M059J (cell line): Measurements from ENCODE around the gene GYG2. TPM values are rescaled to one million over a fixed set of nuclear protein-coding genes. Genes with fewer than 3 reads are reported as not detected.
"Not testable (repeated sequence)": the region's sequence is repeated elsewhere in the genome, so short reads cannot be mapped to it uniquely, and the experiment has no call there.

Experiments used
- DNase-seq: peaks from one replicate; pipeline ENCODE4 v3.0.0-alpha.2; 2012; ENCODE audit warnings: low read depth
- total RNA-seq: library from RNA; depleted of rRNA; stranded (reverse); fragments of >200 nt; shearing (Covaris generic); gene quantifications from 2 replicates; pipeline ENCODE4 v1.2.3, GENCODE V29; 2014; rRNA removed

GYG2 gene
- total RNA-seq, 1 experiment from 2014 or later, result 5.2 TPM

GRCh38 chrX:2902841-2903240 is 74.1 kb downstream of the GYG2 start:
- no peak for DNase-seq

- no peak for DNase-seq
These were observed 74.6 kb downstream of the GYG2 start for GRCh38 chrX:2903366-2903765.

GRCh38 chrX:2907295-2907694 is 78.6 kb downstream of the GYG2 start:
- DNase-seq, result no peak

- no peak for DNase-seq
These were observed 79.5 kb downstream of the GYG2 start for GRCh38 chrX:2908125-2908685.

GRCh38 chrX:2910109-2910508 is 81.4 kb downstream of the GYG2 start:
- DNase-seq, result no peak

GRCh38 chrX:2913118-2913517 is 84.4 kb downstream of the GYG2 start:
- no peak for DNase-seq

GRCh38 chrX:2917767-2918166 is 89.0 kb downstream of the GYG2 start:
- DNase-seq, result no peak

- DNase-seq, result no peak
These were observed 92.5 kb downstream of the GYG2 start for GRCh38 chrX:2921193-2921592.

- DNase-seq, result no peak
These were observed 93.0 kb downstream of the GYG2 start for GRCh38 chrX:2921750-2922149.

GRCh38 chrX:2924151-2924550 is 95.4 kb downstream of the GYG2 start:
- DNase-seq, result no peak

- DNase-seq, result not testable (repeated sequence)
These were observed 97.5 kb downstream of the GYG2 start for GRCh38 chrX:2926255-2926654.

GRCh38 chrX:2926664-2927275 is 98.0 kb downstream of the GYG2 start:
- no peak for DNase-seq

GRCh38 chrX:2928191-2928582 is 99.5 kb downstream of the GYG2 start:
- no peak for DNase-seq

GRCh38 chrX:2928583-2929434 is 100.1 kb downstream of the GYG2 start, which contains the start of gene ARSD:
ARSD (minus strand) TSS chrX:2929339; CDS start chrX:2929275, 64 bp downstream.
- DNase-seq, result peak; percentile 90

- no peak for DNase-seq
These were observed 102.4 kb downstream of the GYG2 start for GRCh38 chrX:2931155-2931554.

- DNase-seq, result no peak
These were observed 102.9 kb downstream of the GYG2 start for GRCh38 chrX:2931612-2932011.

Other genes with a start within 250 kb of the GYG2 start
- 282 and 343 TPM in 2 replicates for gene CD99, start 137.6 kb upstream of the GYG2 start, total RNA-seq
- 0.86 and 2.6 TPM in 2 replicates for gene XG, start 76.9 kb upstream of the GYG2 start, total RNA-seq
- 23.0 and 23.1 TPM in 2 replicates for gene ARSD, start 100.4 kb downstream of the GYG2 start, total RNA-seq
- not detected in 2 replicates for gene ARSH, start 177.6 kb downstream of the GYG2 start, total RNA-seq
- 0.07 and 0.17 TPM in 2 replicates for gene ARSF, start 212.5 kb downstream of the GYG2 start, total RNA-seq